Neural progenitor cell (in vitro differentiated cells): Measurements from ENCODE around the gene PLEKHG1. TPM values are rescaled to one million over a fixed set of nuclear protein-coding genes. Genes with fewer than 3 reads are reported as not detected.

Source experiments
- DNase-seq: peaks from one replicate; pipeline ENCODE4 v3.0.0-alpha.2; 2016; ENCODE audit warnings: low spot score
- H2AFZ ChIP-seq: fragments of 200-600 bp; sonication (generic); replicated peaks from 2 replicates; pipeline ENCODE4 v1.6.1; 2016; ENCODE audit warnings: antibody characterized with exemption
- H3F3A ChIP-seq: fragments of 200-600 bp; sonication (generic); 2 replicates; pipeline ENCODE4 v1.6.1; 2016; ENCODE audit warnings: antibody characterized with exemption, low read depth
- H3K27ac ChIP-seq: fragments of 200-600 bp; sonication (generic); 2 replicates; pipeline ENCODE4 v1.5.1; 2016; ENCODE audit warnings: mild to moderate bottlenecking
- H3K27me3 ChIP-seq: fragments of 200-600 bp; sonication (generic); 2 replicates; pipeline ENCODE4 v1.6.1; 2016; ENCODE audit warnings: mild to moderate bottlenecking, moderate library complexity
- H3K36me3 ChIP-seq: fragments of 200-600 bp; sonication (generic); 2 replicates; pipeline ENCODE4 v1.5.1; 2016
- H3K4me1 ChIP-seq: fragments of 200-600 bp; sonication (generic); 2 replicates; pipeline ENCODE4 v1.6.1; 2016; ENCODE audit warnings: mixed run types
- H3K4me2 ChIP-seq: fragments of 200-600 bp; sonication (generic); 2 replicates; pipeline ENCODE4 v1.6.1; 2016
- H3K4me3 ChIP-seq: fragments of 200-600 bp; sonication (generic); 2 replicates; pipeline ENCODE4 v1.5.1; 2016
- H3K79me2 ChIP-seq: fragments of 200-600 bp; sonication (generic); 2 replicates; pipeline ENCODE4 v1.6.1; 2016; ENCODE audit warnings: low read depth
- H3K9ac ChIP-seq: fragments of 200-600 bp; sonication (generic); 2 replicates; pipeline ENCODE4 v1.6.1; 2016
- H3K9me3 ChIP-seq: fragments of 200-600 bp; sonication (generic); 2 replicates; pipeline ENCODE4 v1.5.1; 2016; ENCODE audit warnings: low read depth
- H4K20me1 ChIP-seq: fragments of 200-600 bp; sonication (generic); 2 replicates; pipeline ENCODE4 v1.6.1; 2016; ENCODE audit warnings: low read depth
- H3K27ac Mint-ChIP-seq: 3 replicates; pipeline ENCODE4 v1.8.0; 2021; ENCODE audit warnings: mixed read lengths
- H3K27me3 Mint-ChIP-seq: 2 replicates; pipeline ENCODE4 v1.8.0; 2022; ENCODE audit warnings: low read depth, mild to moderate bottlenecking, inconsistent platforms, moderate library complexity, mixed read lengths; ENCODE audit not compliant: insufficient read depth
- H3K36me3 Mint-ChIP-seq: 3 replicates; pipeline ENCODE4 v1.8.0; 2021; ENCODE audit warnings: mixed read lengths
- H3K4me1 Mint-ChIP-seq: 3 replicates; pipeline ENCODE4 v1.8.0; 2021; ENCODE audit warnings: mixed read lengths
- H3K4me3 Mint-ChIP-seq: 3 replicates; pipeline ENCODE4 v1.8.0; 2021; ENCODE audit warnings: mild to moderate bottlenecking, moderate library complexity, mixed read lengths
- H3K9me3 Mint-ChIP-seq: 3 replicates; pipeline ENCODE4 v1.8.0; 2020; ENCODE audit warnings: mixed read lengths
- EZH2 ChIP-seq: fragments of 200-600 bp; sonication (generic); IDR thresholded peaks from 2 replicates; pipeline ENCODE4 v1.6.1; 2017; ENCODE audit warnings: antibody characterized with exemption, mild to moderate bottlenecking, moderate library complexity
- EZH2phosphoT487 ChIP-seq: fragments of 200-600 bp; sonication (generic); IDR thresholded peaks from 2 replicates; pipeline ENCODE4 v1.6.1; 2017; ENCODE audit warnings: antibody characterized with exemption
- total RNA-seq: library from RNA; depleted of rRNA; stranded (reverse); fragments of >200 nt; gene quantifications from 2 replicates; pipeline ENCODE4 v1.2.3, GENCODE V29; 2015; ENCODE audit warnings: low replicate concordance
- TF ChIP-seq, protein P1 (sequence below): fragments of 200-600 bp; sonication (generic); IDR thresholded peaks from 2 replicates; pipeline ENCODE4 v1.5.1; 2017; ENCODE audit warnings: antibody characterized with exemption, mild to moderate bottlenecking

The PLEKHG1 gene
- total RNA-seq, 1 donor from 2014 or later, result 4.7 TPM

GRCh38 chr6:150638765-150639164 is 39.1 kb downstream of the PLEKHG1 start:
- H3K9ac ChIP-seq, result no peak overlapping the region
- H3K4me2 ChIP-seq, result no peak overlapping the region
- H3K9me3 ChIP-seq, result no peaks in the 10 kb centered on the region
- no peaks in the 10 kb centered on the region for H3K4me1 ChIP-seq
- no peak overlapping the region for H2AFZ ChIP-seq
- Mint-ChIP-seq H3K4me3 (no peak overlapping the region), H3K27ac (no peak overlapping the region), H3K4me1 (peaks cover 36% of the 10 kb centered on the region), H3K9me3 (no peaks in the 10 kb centered on the region), H3K27me3 (no peaks in the 10 kb centered on the region), H3K36me3 (peaks cover 6% of the 10 kb centered on the region)
- no peak for TF ChIP-seq EZH2
- TF ChIP-seq, protein P1, sequence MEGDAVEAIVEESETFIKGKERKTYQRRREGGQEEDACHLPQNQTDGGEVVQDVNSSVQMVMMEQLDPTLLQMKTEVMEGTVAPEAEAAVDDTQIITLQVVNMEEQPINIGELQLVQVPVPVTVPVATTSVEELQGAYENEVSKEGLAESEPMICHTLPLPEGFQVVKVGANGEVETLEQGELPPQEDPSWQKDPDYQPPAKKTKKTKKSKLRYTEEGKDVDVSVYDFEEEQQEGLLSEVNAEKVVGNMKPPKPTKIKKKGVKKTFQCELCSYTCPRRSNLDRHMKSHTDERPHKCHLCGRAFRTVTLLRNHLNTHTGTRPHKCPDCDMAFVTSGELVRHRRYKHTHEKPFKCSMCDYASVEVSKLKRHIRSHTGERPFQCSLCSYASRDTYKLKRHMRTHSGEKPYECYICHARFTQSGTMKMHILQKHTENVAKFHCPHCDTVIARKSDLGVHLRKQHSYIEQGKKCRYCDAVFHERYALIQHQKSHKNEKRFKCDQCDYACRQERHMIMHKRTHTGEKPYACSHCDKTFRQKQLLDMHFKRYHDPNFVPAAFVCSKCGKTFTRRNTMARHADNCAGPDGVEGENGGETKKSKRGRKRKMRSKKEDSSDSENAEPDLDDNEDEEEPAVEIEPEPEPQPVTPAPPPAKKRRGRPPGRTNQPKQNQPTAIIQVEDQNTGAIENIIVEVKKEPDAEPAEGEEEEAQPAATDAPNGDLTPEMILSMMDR, result no peak
- no peak for TF ChIP-seq EZH2phosphoT487
- H3F3A ChIP-seq, result no peaks in the 10 kb centered on the region
- H3K79me2 ChIP-seq, result no peaks in the 10 kb centered on the region
- no peak overlapping the region for H3K27ac ChIP-seq
- H4K20me1 ChIP-seq, result no peaks in the 10 kb centered on the region
- no peaks in the 10 kb centered on the region for H3K36me3 ChIP-seq
- no peak overlapping the region for H3K4me3 ChIP-seq
- H3K27me3 ChIP-seq, result no peaks in the 10 kb centered on the region
- no peak for DNase-seq

- TF ChIP-seq, protein P1, result no peak
- no peak overlapping the region for H3K27ac ChIP-seq
- H3K4me3 ChIP-seq, result no peak overlapping the region
- Mint-ChIP-seq H3K4me3 (no peak overlapping the region), H3K27me3 (no peaks in the 10 kb centered on the region), H3K4me1 (peaks cover 35% of the 10 kb centered on the region), H3K36me3 (peaks cover 7% of the 10 kb centered on the region), H3K9me3 (peaks cover 3% of the 10 kb centered on the region), H3K27ac (no peak overlapping the region)
- no peak overlapping the region for H2AFZ ChIP-seq
- no peak for DNase-seq
- H3K36me3 ChIP-seq, result no peaks in the 10 kb centered on the region
- no peak overlapping the region for H3K9ac ChIP-seq
- H3K4me2 ChIP-seq, result no peak overlapping the region
- no peaks in the 10 kb centered on the region for H3F3A ChIP-seq
- H3K79me2 ChIP-seq, result no peaks in the 10 kb centered on the region
- no peaks in the 10 kb centered on the region for H4K20me1 ChIP-seq
- no peaks in the 10 kb centered on the region for H3K9me3 ChIP-seq
- H3K4me1 ChIP-seq, result no peaks in the 10 kb centered on the region
- no peaks in the 10 kb centered on the region for H3K27me3 ChIP-seq
Measured at GRCh38 chr6:150639823-150640331, 40.2 kb downstream of the PLEKHG1 start.

DNA sequence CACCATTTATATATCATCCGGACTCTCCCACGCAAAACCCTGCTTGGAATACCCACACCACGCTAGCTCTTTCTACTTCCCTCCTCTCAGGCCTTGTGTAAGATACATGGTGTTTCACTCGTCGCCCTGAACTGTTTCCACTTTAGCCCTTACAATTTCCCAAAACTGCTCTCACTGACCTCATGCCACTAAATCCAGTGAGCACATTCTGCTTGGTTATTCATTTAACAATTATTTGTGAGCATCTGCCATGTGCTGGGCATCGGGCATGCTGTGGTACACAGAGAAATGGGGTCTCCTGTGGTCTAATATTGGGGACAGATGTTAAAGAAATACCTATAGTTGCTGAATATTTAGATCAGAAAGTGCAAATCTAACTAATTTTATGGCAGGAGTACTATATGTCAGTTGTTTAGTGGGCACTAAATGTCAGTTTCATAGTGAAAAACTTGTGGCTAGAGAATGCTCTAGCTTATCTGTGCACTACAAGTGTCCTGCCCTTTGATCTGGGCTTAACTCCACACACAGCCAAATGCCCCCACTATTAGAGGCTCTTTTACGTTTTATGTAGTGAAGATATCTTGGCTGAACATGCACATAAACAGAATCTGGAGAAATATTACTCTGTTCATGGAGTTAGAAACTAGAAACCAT is 41.0 kb downstream of the PLEKHG1 start:
- Histone ChIP-seq H3K9me3 (no peaks in the 10 kb centered on the region), H3K79me2 (no peaks in the 10 kb centered on the region), H3F3A (no peaks in the 10 kb centered on the region), H3K27me3 (no peaks in the 10 kb centered on the region), H3K4me1 (no peaks in the 10 kb centered on the region), H2AFZ (no peak overlapping the region), H3K4me2 (no peak overlapping the region), H3K9ac (no peak overlapping the region), H3K27ac (no peak overlapping the region), H4K20me1 (no peaks in the 10 kb centered on the region), H3K4me3 (no peak overlapping the region), H3K36me3 (no peaks in the 10 kb centered on the region)
- H3K9me3 Mint-ChIP-seq, result peaks cover 6% of the 10 kb centered on the region
- TF ChIP-seq, protein P1, result no peak
- H3K36me3 Mint-ChIP-seq, result peaks cover 9% of the 10 kb centered on the region
- H3K27me3 Mint-ChIP-seq, result no peaks in the 10 kb centered on the region
- no peak overlapping the region for H3K27ac Mint-ChIP-seq
- DNase-seq, result no peak
- no peak overlapping the region for H3K4me3 Mint-ChIP-seq
- peaks cover 31% of the 10 kb centered on the region for H3K4me1 Mint-ChIP-seq
